Neural crest cell (in vitro differentiated cells): ENCODE measurements around the gene TYMP. TPM values are rescaled to one million over a fixed set of nuclear protein-coding genes. Genes with fewer than 3 reads are reported as not detected.

Experiments
- DNase-seq: peaks from one replicate; pipeline ENCODE4 v3.0.0; 2021; ENCODE audit warnings: low read depth, mixed read lengths, low spot score
- H3K27ac Mint-ChIP-seq: one replicate; pipeline ENCODE4 v1.8.0; 2021; ENCODE audit warnings: mild to moderate bottlenecking, mixed read lengths; ENCODE audit not compliant: unreplicated experiment
- H3K27me3 Mint-ChIP-seq: 2 replicates; pipeline ENCODE4 v1.8.0; 2021; ENCODE audit warnings: low read depth, mild to moderate bottlenecking, mixed read lengths
- H3K36me3 Mint-ChIP-seq: 2 replicates; pipeline ENCODE4 v1.8.0; 2021; ENCODE audit warnings: low read depth, mild to moderate bottlenecking, mixed read lengths
- H3K4me1 Mint-ChIP-seq: 2 replicates; pipeline ENCODE4 v1.8.0; 2021; ENCODE audit warnings: mixed read lengths
- H3K4me3 Mint-ChIP-seq: one replicate; pipeline ENCODE4 v1.8.0; 2021; ENCODE audit warnings: mild to moderate bottlenecking, mixed read lengths
- H3K9me3 Mint-ChIP-seq: 2 replicates; pipeline ENCODE4 v1.8.0; 2021; ENCODE audit warnings: mixed read lengths
- total RNA-seq: library from RNA; stranded (reverse); gene quantifications from 2 replicates; pipeline ENCODE4 v1.2.1, GENCODE V29; 2021
- TF ChIP-seq, protein P1 (sequence below): fragments of 200-600 bp; sonication (generic); conservative IDR thresholded peaks from 2 replicates; pipeline ENCODE4 v1.5.0; 2021; ENCODE audit warnings: antibody characterized with exemption, mild to moderate bottlenecking

TYMP gene
- total RNA-seq, 1 donor from 2014 or later: 0.86 TPM

DNA sequence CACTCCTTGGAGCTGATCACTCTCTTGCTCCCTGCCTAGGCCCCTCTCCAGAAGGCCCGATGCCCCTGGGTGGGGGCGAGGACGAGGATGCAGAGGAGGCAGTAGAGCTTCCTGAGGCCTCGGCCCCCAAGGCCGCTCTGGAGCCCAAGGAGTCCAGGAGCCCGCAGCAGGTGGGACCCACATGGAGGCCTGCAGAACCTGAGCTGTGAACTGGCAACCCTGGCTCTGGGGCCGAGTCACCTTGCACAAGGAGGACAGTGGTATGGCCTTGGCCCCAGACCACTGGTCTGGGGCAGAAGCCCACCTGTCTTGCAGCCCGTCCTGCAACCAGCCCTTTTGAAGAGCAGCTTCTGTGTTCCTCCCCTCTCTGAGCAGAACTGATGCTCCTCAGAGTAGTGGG, 10.7 kb downstream of the TYMP start:
- Mint-ChIP-seq H3K36me3 (no peaks in the 10 kb centered on the region), H3K4me1 (no peaks in the 10 kb centered on the region), H3K9me3 (no peaks in the 10 kb centered on the region), H3K4me3 (no peak overlapping the region), H3K27ac (no peak overlapping the region), H3K27me3 (no peaks in the 10 kb centered on the region)
- DNase-seq: no peak
- TF ChIP-seq, protein P1, sequence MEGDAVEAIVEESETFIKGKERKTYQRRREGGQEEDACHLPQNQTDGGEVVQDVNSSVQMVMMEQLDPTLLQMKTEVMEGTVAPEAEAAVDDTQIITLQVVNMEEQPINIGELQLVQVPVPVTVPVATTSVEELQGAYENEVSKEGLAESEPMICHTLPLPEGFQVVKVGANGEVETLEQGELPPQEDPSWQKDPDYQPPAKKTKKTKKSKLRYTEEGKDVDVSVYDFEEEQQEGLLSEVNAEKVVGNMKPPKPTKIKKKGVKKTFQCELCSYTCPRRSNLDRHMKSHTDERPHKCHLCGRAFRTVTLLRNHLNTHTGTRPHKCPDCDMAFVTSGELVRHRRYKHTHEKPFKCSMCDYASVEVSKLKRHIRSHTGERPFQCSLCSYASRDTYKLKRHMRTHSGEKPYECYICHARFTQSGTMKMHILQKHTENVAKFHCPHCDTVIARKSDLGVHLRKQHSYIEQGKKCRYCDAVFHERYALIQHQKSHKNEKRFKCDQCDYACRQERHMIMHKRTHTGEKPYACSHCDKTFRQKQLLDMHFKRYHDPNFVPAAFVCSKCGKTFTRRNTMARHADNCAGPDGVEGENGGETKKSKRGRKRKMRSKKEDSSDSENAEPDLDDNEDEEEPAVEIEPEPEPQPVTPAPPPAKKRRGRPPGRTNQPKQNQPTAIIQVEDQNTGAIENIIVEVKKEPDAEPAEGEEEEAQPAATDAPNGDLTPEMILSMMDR: no peak

DNA sequence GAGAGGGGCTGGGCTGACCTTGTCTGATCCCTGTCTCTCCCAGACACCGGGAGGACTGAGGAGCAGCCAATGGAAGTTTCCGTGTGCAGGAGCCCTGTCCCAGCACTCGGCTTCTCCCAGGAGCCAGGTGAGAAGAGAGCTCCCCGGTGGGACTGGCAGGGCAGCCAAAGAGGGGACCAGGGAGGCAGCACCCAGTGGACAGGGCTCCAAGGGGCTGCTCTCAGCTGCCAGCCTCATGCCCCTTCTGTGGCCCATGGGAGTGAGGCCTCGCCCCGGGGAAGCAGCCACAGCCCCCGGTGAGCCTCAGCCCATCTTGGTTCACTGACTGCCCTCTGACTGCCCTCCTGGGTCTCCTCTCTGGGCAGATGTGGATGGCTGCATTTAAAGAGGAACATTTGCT, 11.2 kb downstream of the TYMP start:
- Mint-ChIP-seq H3K9me3 (no peaks in the 10 kb centered on the region), H3K27ac (peak overlapping the region; percentile 43), H3K4me3 (no peak overlapping the region), H3K27me3 (no peaks in the 10 kb centered on the region), H3K36me3 (no peaks in the 10 kb centered on the region), H3K4me1 (no peaks in the 10 kb centered on the region)
- TF ChIP-seq, protein P1: no peak
- no peak for DNase-seq

DNA sequence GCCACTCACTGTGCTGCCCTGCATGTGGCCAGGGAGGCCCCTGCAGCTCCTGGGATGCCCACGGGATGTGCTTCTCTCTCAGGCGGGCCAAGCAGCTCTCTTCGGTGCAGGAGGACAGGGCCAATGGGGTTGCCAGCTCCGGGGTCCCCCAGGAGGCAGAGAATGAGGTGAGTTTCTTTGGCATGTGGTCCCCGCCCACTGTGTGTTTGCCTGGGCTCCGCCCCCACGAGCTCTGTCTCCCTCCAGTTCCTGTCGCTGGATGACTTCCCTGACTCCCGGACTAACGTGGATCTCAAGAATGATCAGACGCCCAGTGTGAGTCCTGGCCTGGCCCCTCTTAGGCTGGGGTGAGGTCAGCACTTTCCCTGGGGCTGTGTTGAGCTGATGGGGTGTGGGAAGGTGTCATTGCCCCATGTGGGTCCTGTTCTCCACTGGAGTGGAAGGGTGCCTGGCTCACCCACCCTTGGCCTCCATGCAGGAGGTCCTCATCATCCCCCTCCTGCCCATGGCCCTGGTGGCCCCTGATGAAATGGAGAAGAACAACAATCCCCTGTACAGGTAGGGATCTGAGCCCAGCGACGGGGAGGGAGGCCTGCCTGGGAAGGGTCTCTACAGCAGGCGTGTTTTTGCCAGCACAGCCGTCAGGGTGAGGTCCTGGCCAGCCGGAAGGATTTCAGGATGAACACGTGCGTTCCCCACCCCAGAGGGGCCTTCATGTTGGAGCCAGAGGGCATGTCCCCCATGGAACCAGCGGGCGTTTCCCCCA, 12.1 kb downstream of the TYMP start:
- no peak overlapping the region for H3K4me3 Mint-ChIP-seq
- H3K27me3 Mint-ChIP-seq: no peaks in the 10 kb centered on the region
- TF ChIP-seq, protein P1: no peak
- H3K9me3 Mint-ChIP-seq: no peaks in the 10 kb centered on the region
- DNase-seq: no peak
- no peak overlapping the region for H3K27ac Mint-ChIP-seq
- H3K36me3 Mint-ChIP-seq: no peaks in the 10 kb centered on the region
- H3K4me1 Mint-ChIP-seq: no peaks in the 10 kb centered on the region

DNA sequence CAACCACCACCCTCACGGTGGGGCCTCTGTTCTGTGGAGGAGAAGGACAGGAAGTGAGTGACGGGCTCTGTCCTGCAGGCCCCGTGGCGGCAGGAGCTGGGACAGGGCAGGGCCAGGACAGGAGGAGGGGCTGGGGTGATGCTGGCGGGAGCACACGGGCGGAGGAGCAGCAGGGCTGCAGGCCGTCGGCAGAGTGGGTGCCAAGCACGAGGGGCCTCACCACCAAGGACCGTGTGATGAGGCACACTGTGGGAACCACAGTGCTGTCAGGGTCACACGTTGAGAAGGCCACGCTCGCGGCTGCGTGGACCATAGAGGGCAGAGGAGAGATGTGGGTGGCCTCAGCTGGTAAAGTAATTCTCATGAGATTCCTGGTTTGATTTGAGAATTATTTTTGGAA, 12.9 kb downstream of the TYMP start:
- Mint-ChIP-seq H3K4me3 (no peak overlapping the region), H3K36me3 (no peaks in the 10 kb centered on the region), H3K4me1 (peaks cover 4% of the 10 kb centered on the region), H3K27me3 (no peaks in the 10 kb centered on the region), H3K9me3 (no peaks in the 10 kb centered on the region), H3K27ac (no peak overlapping the region)
- DNase-seq: no peak
- TF ChIP-seq, protein P1: no peak

DNA sequence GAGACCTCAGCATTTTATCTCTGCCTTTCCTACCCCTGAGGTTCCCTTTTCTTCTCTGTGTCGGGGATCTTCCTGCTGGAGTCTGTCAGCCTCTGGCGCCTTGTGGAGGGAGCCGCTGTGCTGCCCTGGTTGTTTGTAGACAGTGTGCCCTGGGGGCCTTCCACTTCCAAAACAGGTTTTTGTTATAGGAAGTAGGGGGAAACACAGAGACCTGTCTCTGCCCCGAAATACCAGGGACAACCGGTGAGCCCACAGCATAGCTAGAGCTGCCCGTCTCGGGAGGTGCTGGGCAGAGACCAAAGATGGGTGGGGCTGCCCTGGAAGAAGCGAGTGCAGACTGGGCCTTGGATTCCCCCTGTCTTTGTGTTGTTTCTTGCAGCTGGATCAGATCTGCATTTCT, 13.7 kb downstream of the TYMP start:
- peak overlapping the region; percentile 23 for H3K4me3 Mint-ChIP-seq
- H3K9me3 Mint-ChIP-seq: no peaks in the 10 kb centered on the region
- peaks cover 4% of the 10 kb centered on the region for H3K4me1 Mint-ChIP-seq
- no peaks in the 10 kb centered on the region for H3K27me3 Mint-ChIP-seq
- H3K36me3 Mint-ChIP-seq: no peaks in the 10 kb centered on the region
- H3K27ac Mint-ChIP-seq: peak overlapping the region; percentile 35
- DNase-seq: no peak
- TF ChIP-seq, protein P1: no peak
